H1 (cell line): ENCODE data around the gene AQP6. TPM values are rescaled to one million over a fixed set of nuclear protein-coding genes. Genes with fewer than 3 reads are reported as not detected.

Experiments
- CTCF ChIA-PET: fragments of 300-600 bp; sonication (Branson Sonifier 250); formaldehyde crosslinking; loops from one replicate; lab custom pipeline; 2021; ENCODE audit not compliant: partially characterized antibody; lab: Charles Lee
- POLR2A ChIA-PET: fragments of 300-600 bp; sonication (Branson Sonifier 250); formaldehyde crosslinking; loops from one replicate; lab custom pipeline; 2021; ENCODE audit warnings: inconsistent platforms; ENCODE audit not compliant: partially characterized antibody; lab: Charles Lee
- DNase-seq, 2 experiments: peaks; one replicate each; pipeline versions ENCODE4 v3.0.0 to v3.0.0-alpha.2; 2010 to 2022; ENCODE audit warnings: low spot score in 2 of 2, low read depth in 1 of 2, mixed read lengths in 1 of 2
- FAIRE-seq: peaks from 2 replicates; lab custom pipeline; 2011; peaks lifted over from hg19 to GRCh38; lab: Jason Lieb, UNC
- H2AFZ ChIP-seq: 2 replicates; pipeline ENCODE4 v1.8.1; 2012; ENCODE audit warnings: low read length, inconsistent platforms
- H2AK5ac ChIP-seq: 2 replicates; pipeline ENCODE4 v1.6.1; 2013; ENCODE audit warnings: low read depth, low read length
- H2BK120ac ChIP-seq: replicated peaks from 2 replicates; pipeline ENCODE3; 2013; ENCODE audit warnings: low read depth, low read length, inconsistent platforms
- H2BK12ac ChIP-seq: 2 replicates; pipeline ENCODE4 v1.6.1; 2013; ENCODE audit warnings: low read depth, low read length
- H2BK15ac ChIP-seq: 2 replicates; pipeline ENCODE4 v1.6.1; 2013; ENCODE audit warnings: low read length
- H2BK20ac ChIP-seq: 2 replicates; pipeline ENCODE4 v1.6.1; 2013; ENCODE audit warnings: low read length
- H2BK5ac ChIP-seq: 2 replicates; pipeline ENCODE4 v1.6.1; 2013; ENCODE audit warnings: low read depth, low read length
- H3K14ac ChIP-seq: 2 replicates; pipeline ENCODE4 v1.6.1; 2013; ENCODE audit warnings: inconsistent platforms; ENCODE audit not compliant: insufficient read length
- H3K18ac ChIP-seq: 2 replicates; pipeline ENCODE4 v1.6.1; 2013; ENCODE audit warnings: low read length; ENCODE audit errors: extremely low read depth
- H3K23ac ChIP-seq: 2 replicates; pipeline ENCODE4 v1.6.1; 2013; ENCODE audit warnings: inconsistent platforms; ENCODE audit not compliant: insufficient read length
- H3K23me2 ChIP-seq: 2 replicates; pipeline ENCODE4 v1.6.1; 2013; ENCODE audit warnings: low read depth, low read length
- H3K27ac ChIP-seq: 2 replicates; pipeline ENCODE4 v1.6.1; 2011; ENCODE audit warnings: low read depth, low read length, inconsistent platforms
- H3K27me3 ChIP-seq, 4 experiments: replicated peaks in 1 of 4; 1 replicate in 1 of 4; 2 replicates in 3 of 4; pipeline versions ENCODE4 v1.6.1 to v1.8.1; 2011 to 2013; ENCODE audit warnings: low read length in 3 of 4, mild to moderate bottlenecking in 3 of 4, inconsistent platforms in 2 of 4, mixed read lengths in 2 of 4, moderate library complexity in 1 of 4; ENCODE audit not compliant: control insufficient read depth in 3 of 4, insufficient read depth in 3 of 4; ENCODE audit errors: extremely low read depth in 1 of 4
- H3K36me3 ChIP-seq, 4 experiments: 2 replicates each; pipeline versions ENCODE4 v1.6.1 to v1.8.1; 2011 to 2013; ENCODE audit warnings: mild to moderate bottlenecking in 4 of 4, low read length in 3 of 4, moderate library complexity in 2 of 4, control low read depth in 1 of 4, inconsistent platforms in 1 of 4; ENCODE audit not compliant: insufficient read depth in 4 of 4, control insufficient read depth in 2 of 4
- H3K4ac ChIP-seq: replicated peaks from 2 replicates; pipeline ENCODE3; 2013; ENCODE audit warnings: low read length, low read depth, mixed read lengths, inconsistent platforms; ENCODE audit not compliant: insufficient read length
- H3K4me1 ChIP-seq, 4 experiments: replicated peaks in 1 of 4; 1 replicate in 1 of 4; 2 replicates in 3 of 4; pipeline versions ENCODE4 v1.6.1 to v1.8.1; 2011 to 2013; ENCODE audit warnings: low read length in 3 of 4, inconsistent platforms in 2 of 4, mixed read lengths in 1 of 4; ENCODE audit not compliant: insufficient read depth in 4 of 4, control insufficient read depth in 3 of 4
- H3K4me2 ChIP-seq, 2 experiments: 2 replicates each; pipeline versions ENCODE4 v1.6.1 to v1.8.1; 2011 to 2013; ENCODE audit warnings: low read depth in 2 of 2, low read length in 2 of 2, control low read depth in 1 of 2, inconsistent platforms in 1 of 2, mild to moderate bottlenecking in 1 of 2; ENCODE audit not compliant: insufficient read depth in 1 of 2
- H3K4me3 ChIP-seq, 4 experiments: fragments of 200-600, 300-600 bp in 1 of 4; sonication (generic), shearing (Covaris generic), sonication (Bioruptor Twin) in 1 of 4; 2 replicates each; pipeline versions ENCODE4 v1.5.1 to v1.8.1; 2011 to 2016; ENCODE audit warnings: low read length in 4 of 4, low read depth in 3 of 4, control low read depth in 2 of 4, inconsistent platforms in 2 of 4, mild to moderate bottlenecking in 2 of 4, mixed read lengths in 1 of 4, moderate library complexity in 1 of 4; ENCODE audit not compliant: insufficient read depth in 2 of 4; ENCODE audit errors: extremely low read depth in 1 of 4
- H3K56ac ChIP-seq: replicated peaks from 2 replicates; pipeline ENCODE3; 2013; ENCODE audit warnings: low read depth, mild to moderate bottlenecking, mixed read lengths, low read length, inconsistent platforms; ENCODE audit not compliant: insufficient read length
- H3K79me1 ChIP-seq: 2 replicates; pipeline ENCODE4 v1.6.1; 2013; ENCODE audit warnings: low read depth, low read length, control low read depth
- H3K79me2 ChIP-seq, 2 experiments: 2 replicates each; pipeline versions ENCODE4 v1.6.1 to v1.8.1; 2012 to 2013; ENCODE audit warnings: low read length in 2 of 2, mild to moderate bottlenecking in 2 of 2, inconsistent platforms in 1 of 2; ENCODE audit not compliant: insufficient read depth in 2 of 2, control insufficient read depth in 1 of 2
- H3K9ac ChIP-seq, 4 experiments: replicated peaks in 1 of 4; 1 replicate in 1 of 4; 2 replicates in 3 of 4; pipeline versions ENCODE4 v1.6.1 to v1.8.1; 2011 to 2013; ENCODE audit warnings: low read depth in 3 of 4, low read length in 3 of 4, control low read depth in 2 of 4, mild to moderate bottlenecking in 2 of 4, moderate library complexity in 2 of 4, inconsistent platforms in 1 of 4; ENCODE audit errors: extremely low read depth in 1 of 4
- H3K9me3 ChIP-seq, 2 experiments: 2 replicates each; pipeline versions ENCODE4 v1.6.1 to v1.8.1; 2012 to 2013; ENCODE audit warnings: mild to moderate bottlenecking in 2 of 2, moderate library complexity in 2 of 2, control low read depth in 1 of 2, inconsistent platforms in 1 of 2, low read depth in 1 of 2, low read length in 1 of 2, mixed read lengths in 1 of 2; ENCODE audit not compliant: insufficient read depth in 2 of 2
- H4K20me1 ChIP-seq, 2 experiments: replicated peaks in 1 of 2; 2 replicates each; pipeline versions ENCODE3 to v1.8.1; 2011 to 2013; ENCODE audit warnings: inconsistent platforms in 2 of 2, low read length in 2 of 2, mild to moderate bottlenecking in 1 of 2; ENCODE audit not compliant: insufficient read depth in 2 of 2, control insufficient read depth in 1 of 2
- H4K5ac ChIP-seq: 2 replicates; pipeline ENCODE4 v1.6.1; 2013; ENCODE audit warnings: low read length, low read depth, mixed read lengths, inconsistent platforms; ENCODE audit not compliant: insufficient read length
- H4K8ac ChIP-seq: 2 replicates; pipeline ENCODE4 v1.8.0; 2013; ENCODE audit warnings: mild to moderate bottlenecking, moderate library complexity, low read length, inconsistent platforms; ENCODE audit not compliant: insufficient read depth; ENCODE audit errors: extremely low read depth
- H4K91ac ChIP-seq: replicated peaks from 2 replicates; pipeline ENCODE3; 2013; ENCODE audit warnings: low read length, mixed read lengths, inconsistent platforms; ENCODE audit not compliant: insufficient read length
- BRCA1 ChIP-seq: IDR thresholded peaks from 2 replicates; pipeline ENCODE4 v1.6.1; 2012; ENCODE audit warnings: low read depth, low read length, improper control_type of control experiment
- CREB1 ChIP-seq: IDR thresholded peaks from 2 replicates; pipeline ENCODE4 v1.6.1; 2012; ENCODE audit warnings: inconsistent platforms
- E2F6 ChIP-seq: IDR thresholded peaks from 2 replicates; pipeline ENCODE4 v1.6.1; 2012; ENCODE audit warnings: inconsistent platforms
- GABPA ChIP-seq: IDR thresholded peaks from 2 replicates; pipeline ENCODE4 v1.6.1; 2011; ENCODE audit warnings: mild to moderate bottlenecking, low read length, moderate library complexity, borderline replicate concordance; ENCODE audit not compliant: insufficient read depth
- GTF2F1 ChIP-seq: IDR thresholded peaks from 2 replicates; pipeline ENCODE4 v1.6.1; 2012; ENCODE audit warnings: low read depth, low read length, improper control_type of control experiment, borderline replicate concordance
- KDM5A ChIP-seq: fragments of 200-600 bp; IDR thresholded peaks from 2 replicates; pipeline ENCODE4 v1.7.1; 2012; ENCODE audit warnings: mild to moderate bottlenecking, low read length, inconsistent platforms, mixed read lengths
- POLR2A ChIP-seq, 2 experiments: IDR thresholded peaks; 1 replicate in 1 of 2; 2 replicates in 1 of 2; pipeline ENCODE4 v1.6.1; 2011; ENCODE audit warnings: low read depth in 2 of 2, low read length in 2 of 2, mild to moderate bottlenecking in 2 of 2; ENCODE audit errors: control extremely low read depth in 1 of 2
- SP2 ChIP-seq: IDR thresholded peaks from 2 replicates; pipeline ENCODE4 v1.6.1; 2012; ENCODE audit warnings: mild to moderate bottlenecking, low read length, inconsistent platforms
- TAF7 ChIP-seq: optimal IDR thresholded peaks from 2 replicates; pipeline ENCODE3; 2011; ENCODE audit warnings: low read depth, mild to moderate bottlenecking, inconsistent platforms, low read length, moderate library complexity, borderline replicate concordance
- USF2 ChIP-seq: IDR thresholded peaks from 2 replicates; pipeline ENCODE4 v1.6.1; 2011; ENCODE audit warnings: low read length, improper control_type of control experiment
- ZNF274 ChIP-seq: IDR thresholded peaks from 2 replicates; pipeline ENCODE4 v1.7.0; 2012; ENCODE audit warnings: low read length, borderline replicate concordance; ENCODE audit errors: extremely low read depth
- WGBS, 2 experiments: shearing (Covaris generic) in 1 of 2; methylation state at CpG; one replicate each; pipeline versions ENCODE4 v1.1.6 to v1.1.7; 2013 to 2015; ENCODE audit warnings: low lambda C conversion rate in 2 of 2, mixed read lengths in 2 of 2, inconsistent platforms in 1 of 2, low coverage in 1 of 2, missing lambda C conversion rate in 1 of 2; ENCODE audit not compliant: insufficient replicate concordance in 2 of 2, insufficient coverage in 1 of 2, insufficient read length in 1 of 2; ENCODE audit errors: extremely low coverage in 1 of 2, missing lambda C conversion rate in 1 of 2; 5-methylcytosine and 5-hydroxymethylcytosine counted together
- polyA plus RNA-seq, 7 experiments: library from polyadenylated mRNA; depleted of rRNA in 3 of 7; stranded (reverse) in 5 of 7; unstranded in 2 of 7; fragments of >200 nt in 5 of 7; fragments of 200-250 nt in 2 of 7; gene quantifications; 1 replicate in 5 of 7; 2 replicates in 1 of 7; 4 replicates in 1 of 7; pipeline versions ENCODE4 v1.2.1 to v1.2.3, GENCODE V29; 2011 to 2013; ENCODE audit warnings: missing spikeins in 2 of 7, mixed read lengths in 2 of 7
- total RNA-seq: library from RNA; stranded (reverse); fragmentation: NEBNext Ultra II Directional; extraction: Animal tissue kit (Norgen Biotek cat#: 25700); gene quantifications from 2 replicates; pipeline ENCODE4 v1.2.1, GENCODE V29; 2021

Gene AQP6
- total and polyA plus RNA-seq, 2 of the 8 experiments (the other 6 are each of a cell fraction or from before 2014, with no cell fraction given): 0.03 to 0.17 TPM

- no peaks in the 10 kb centered on the region for H3K36me3 ChIP-seq
- CTCF ChIA-PET: interaction anchor here (0.6 to 7.6 kb wide), 8 partner anchors 12 to 125 kb away, joined by 3 to 104 read pairs (median 6); partner anchors contain the start of gene AQP6
- no peak for TF ChIP-seq USF2
- TF ChIP-seq GTF2F1: no peak
- no peak for TF ChIP-seq TAF7
- TF ChIP-seq ZNF274: no peak
- TF ChIP-seq CREB1: no peak
- no peak for TF ChIP-seq POLR2A (IDR thresholded peaks at IDR 0.05; ENCODE audit: control extremely low read depth in 1 of 2, low read depth in 2 of 2, low read length in 2 of 2)
- TF ChIP-seq GABPA: no peak
- no peak for TF ChIP-seq KDM5A
- no peak for TF ChIP-seq SP2
- TF ChIP-seq BRCA1: no peak
- no peak for TF ChIP-seq E2F6
Observed at GRCh38 chr12:49947593-49948226, 25.0 kb upstream of the AQP6 start.

More at GRCh38 chr12:49947593-49948226, 25.0 kb upstream of the AQP6 start:
- H4K5ac ChIP-seq: no peak overlapping the region
- H3K14ac ChIP-seq: no peak overlapping the region
- no peak overlapping the region for H3K23ac ChIP-seq
- no peak overlapping the region for H2BK5ac ChIP-seq
- peak overlapping the region; percentile 38; the same call in 1 of the 2 replicates for H3K18ac ChIP-seq
- H2BK15ac ChIP-seq: no peak overlapping the region
- no peaks in the 10 kb centered on the region for H3K79me1 ChIP-seq
- no peak overlapping the region for H4K8ac ChIP-seq
- H2BK12ac ChIP-seq: no peak overlapping the region
- H3K79me2 ChIP-seq: no peaks in the 10 kb centered on the region
- no peak overlapping the region for H2AFZ ChIP-seq
- POLR2A ChIA-PET: no interaction called here
- DNase-seq (no peak), FAIRE-seq (peak; percentile 36)
- H4K91ac ChIP-seq: no peak overlapping the region
- H2BK120ac ChIP-seq: no peak overlapping the region
- H3K4ac ChIP-seq: no peak overlapping the region
- H3K4me3 ChIP-seq: no peak overlapping the region
- peaks cover 1 to 13% (median 4%) of the 10 kb centered on the region in 4 experiments; a peak in 5 of 7 replicates for H3K4me1 ChIP-seq
- no peak overlapping the region for H2AK5ac ChIP-seq
- 88% methylated on average over 7 of the region's 7 CpGs; no CpG with 5 or more reads in 1 of the 2 experiments for WGBS, 2 experiments
- H3K4me2 ChIP-seq: no peak overlapping the region
- peak overlapping the region; percentile 23; the same call in 1 of the 2 replicates for H2BK20ac ChIP-seq
- H4K20me1 ChIP-seq: peaks cover 0 to 1% of the 10 kb centered on the region in 2 experiments
- H3K27me3 ChIP-seq: peaks cover 0 to 3% (median 0%) of the 10 kb centered on the region in 4 experiments; a peak in 1 of 7 replicates
- no peaks in the 10 kb centered on the region; the same call in 1 of the 2 replicates for H3K23me2 ChIP-seq
- no peak overlapping the region for H3K27ac ChIP-seq
- no peak overlapping the region for H3K56ac ChIP-seq
- no peaks in the 10 kb centered on the region for H3K9me3 ChIP-seq
- no peak overlapping the region for H3K9ac ChIP-seq
